Measurements from ENCODE around the gene COL4A2.
"Not testable (repeated sequence)": the region's sequence is repeated elsewhere in the genome, so short reads cannot be mapped to it uniquely, and the experiment has no call there.

Gene COL4A2

GRCh38 chr13:110493613-110494012 lies 186.5 kb downstream of the COL4A2 start:
- H3K27ac ChIP-seq: no peak overlapping the region
- TF ChIP-seq CTCF (IDR thresholded peaks at IDR 0.05; ENCODE audit: low read depth, low read length, missing control alignments): no peak
- in situ Hi-C loops (cut with HindIII; ENCODE audit: low pct_ligation_motif_present, low sequenced_read_pairs): no loop called here
- H3K4me3 ChIP-seq (ENCODE audit: low read depth, low read length): no peak overlapping the region
- no peaks in the 10 kb centered on the region for H3K27me3 ChIP-seq (replicated peaks)
- no peak for DNase-seq
- peaks cover 87% of the 10 kb centered on the region for H3K36me3 ChIP-seq (replicated peaks)

GRCh38 chr13:110495376-110495775 lies 188.3 kb downstream of the COL4A2 start:
- Histone ChIP-seq H3K27me3 (replicated peaks) (no peaks in the 10 kb centered on the region), H3K36me3 (replicated peaks) (peaks cover 86% of the 10 kb centered on the region), H3K27ac (no peak overlapping the region), H3K4me3 (ENCODE audit: low read depth, low read length) (no peak overlapping the region)
- TF ChIP-seq CTCF (IDR thresholded peaks at IDR 0.05; ENCODE audit: low read depth, low read length, missing control alignments): no peak
- in situ Hi-C loops (cut with HindIII; ENCODE audit: low pct_ligation_motif_present, low sequenced_read_pairs): no loop called here
- no peak for DNase-seq

- no peaks in the 10 kb centered on the region for H3K27me3 ChIP-seq (replicated peaks)
- peaks cover 86% of the 10 kb centered on the region for H3K36me3 ChIP-seq (replicated peaks)
- H3K4me3 ChIP-seq (ENCODE audit: low read depth, low read length): no peak overlapping the region
- TF ChIP-seq CTCF (IDR thresholded peaks at IDR 0.05; ENCODE audit: low read depth, low read length, missing control alignments): no peak
- no peak overlapping the region for H3K27ac ChIP-seq
- DNase-seq: no peak
- in situ Hi-C loops (cut with HindIII; ENCODE audit: low pct_ligation_motif_present, low sequenced_read_pairs): no loop called here
Observed at GRCh38 chr13:110495881-110496280, 188.8 kb downstream of the COL4A2 start.

- no peak for DNase-seq
- H3K4me3 ChIP-seq (ENCODE audit: low read depth, low read length): no peak overlapping the region
- H3K27me3 ChIP-seq (replicated peaks): no peaks in the 10 kb centered on the region
- no peak overlapping the region for H3K27ac ChIP-seq
- peaks cover 86% of the 10 kb centered on the region for H3K36me3 ChIP-seq (replicated peaks)
- no peak for TF ChIP-seq CTCF (IDR thresholded peaks at IDR 0.05; ENCODE audit: low read depth, low read length, missing control alignments)
- in situ Hi-C loops (cut with HindIII; ENCODE audit: low pct_ligation_motif_present, low sequenced_read_pairs): no loop called here
Observed at GRCh38 chr13:110496281-110496680, 189.2 kb downstream of the COL4A2 start.

- H3K4me3 ChIP-seq (ENCODE audit: low read depth, low read length): no peak overlapping the region
- H3K27ac ChIP-seq: no peak overlapping the region
- no peak for DNase-seq
- H3K27me3 ChIP-seq (replicated peaks): no peaks in the 10 kb centered on the region
- TF ChIP-seq CTCF (IDR thresholded peaks at IDR 0.05; ENCODE audit: low read depth, low read length, missing control alignments): no peak
- in situ Hi-C loops (cut with HindIII; ENCODE audit: low pct_ligation_motif_present, low sequenced_read_pairs): no loop called here
- H3K36me3 ChIP-seq (replicated peaks): peaks cover 86% of the 10 kb centered on the region
Observed at GRCh38 chr13:110497003-110497402, 189.9 kb downstream of the COL4A2 start.

GRCh38 chr13:110497896-110498295 lies 190.8 kb downstream of the COL4A2 start:
- in situ Hi-C loops (cut with HindIII; ENCODE audit: low pct_ligation_motif_present, low sequenced_read_pairs); H3K27me3 ChIP-seq (replicated peaks); H3K27ac ChIP-seq; DNase-seq; H3K4me3 ChIP-seq (ENCODE audit: low read depth, low read length): not testable (repeated sequence)
- H3K36me3 ChIP-seq (replicated peaks): peaks cover 87% of the 10 kb centered on the region
